CD4-positive, CD25-positive, alpha-beta regulatory T cell (primary cell): ENCODE data around the gene USP33. TPM values are rescaled to one million over a fixed set of nuclear protein-coding genes. Genes with fewer than 3 reads are reported as not detected.

Experiments
- ATAC-seq, 2 donors: fragments of 150-1000 bp; cut with Tn5 transposase; one replicate each; pipeline ENCODE4 v1.10.0; 2021; ENCODE audit warnings: low read depth in 2 of 2, moderate number of reproducible peaks in 2 of 2, moderate library complexity in 1 of 2
- DNase-seq, 3 donors: peaks; one replicate each; pipeline versions ENCODE4 v3.0.0 to v3.0.0-alpha.2; 2012 to 2022; ENCODE audit warnings: mixed read lengths in 1 of 3
- H3K27ac ChIP-seq: one replicate; pipeline ENCODE4 v1.7.0; 2013; ENCODE audit warnings: mild to moderate bottlenecking, low read length; ENCODE audit not compliant: insufficient read depth, poor library complexity, severe bottlenecking
- H3K27me3 ChIP-seq: one replicate; pipeline ENCODE4 v1.7.0; 2013; ENCODE audit warnings: low read length; ENCODE audit not compliant: control insufficient read depth, insufficient read depth
- H3K36me3 ChIP-seq: one replicate; pipeline ENCODE4 v1.7.0; 2013; ENCODE audit warnings: mild to moderate bottlenecking, low read length, moderate library complexity; ENCODE audit not compliant: control insufficient read depth, insufficient read depth
- H3K4me1 ChIP-seq: 2 replicates; pipeline ENCODE4 v1.7.0; 2013; ENCODE audit warnings: mild to moderate bottlenecking, low read length; ENCODE audit not compliant: insufficient read depth, control insufficient read depth, poor library complexity, severe bottlenecking
- H3K4me3 ChIP-seq: one replicate; pipeline ENCODE4 v1.7.0; 2013; ENCODE audit warnings: low read depth, mild to moderate bottlenecking, low read length, moderate library complexity
- H3K9me3 ChIP-seq, 2 experiments: 1 replicate in 1 of 2; 2 replicates in 1 of 2; pipeline ENCODE4 v1.7.0; 2013; ENCODE audit warnings: low read length in 2 of 2, mild to moderate bottlenecking in 1 of 2, moderate library complexity in 1 of 2; ENCODE audit not compliant: control insufficient read depth in 2 of 2
- H3K27ac Mint-ChIP-seq, 3 donors: one replicate each; pipeline ENCODE4 v1.8.0; 2020 to 2022; ENCODE audit warnings: mild to moderate bottlenecking in 3 of 3, mixed read lengths in 3 of 3, moderate library complexity in 2 of 3
- H3K27me3 Mint-ChIP-seq: one replicate; pipeline ENCODE4 v1.8.0; 2022; ENCODE audit warnings: mild to moderate bottlenecking, mixed read lengths
- H3K36me3 Mint-ChIP-seq: one replicate; pipeline ENCODE4 v1.8.0; 2020; ENCODE audit warnings: mixed read lengths
- H3K4me1 Mint-ChIP-seq, 4 donors: one replicate each; pipeline ENCODE4 v1.8.0; 2020 to 2022; ENCODE audit warnings: mixed read lengths in 4 of 4, mild to moderate bottlenecking in 1 of 4
- H3K4me3 Mint-ChIP-seq, 4 donors: one replicate each; pipeline ENCODE4 v1.8.0; 2020 to 2022; ENCODE audit warnings: mild to moderate bottlenecking in 4 of 4, mixed read lengths in 4 of 4, moderate library complexity in 3 of 4
- H3K9me3 Mint-ChIP-seq, 7 donors: one replicate each; pipeline ENCODE4 v1.8.0; 2020 to 2022; ENCODE audit warnings: mixed read lengths in 7 of 7, mild to moderate bottlenecking in 3 of 7, moderate library complexity in 2 of 7
- polyA plus RNA-seq, 4 donors: library from polyadenylated mRNA; unstranded; fragments of 300-500 nt; fragmentation: Illumina TruSeq; gene quantifications; one replicate each; pipeline ENCODE4 v1.2.3, GENCODE V29; 2021
- total RNA-seq: library from RNA; stranded (reverse); gene quantifications from one replicate; pipeline ENCODE4 v1.2.3, GENCODE V29; 2022

Gene USP33
- total and polyA plus RNA-seq, 5 donors from 2014 or later, result 34.0 to 58.7 (median 41.3) TPM

- peaks cover 26% of the 10 kb centered on the region for H3K36me3 Mint-ChIP-seq
- ATAC-seq (no peak), DNase-seq (no peak)
- peaks cover 0 to 2% (median 0%) of the 10 kb centered on the region in 7 donors for H3K9me3 Mint-ChIP-seq
- no peaks in the 10 kb centered on the region for H3K27me3 Mint-ChIP-seq
- H3K27ac Mint-ChIP-seq, result no peak overlapping the region
- no peaks in the 10 kb centered on the region for H3K9me3 ChIP-seq
- peaks cover 0 to 1% (median 0%) of the 10 kb centered on the region in 4 donors for H3K4me1 Mint-ChIP-seq
- H3K4me3 Mint-ChIP-seq, result no peak overlapping the region
- peaks cover 25% of the 10 kb centered on the region for H3K36me3 ChIP-seq
- no peak overlapping the region for H3K27ac ChIP-seq
- no peaks in the 10 kb centered on the region for H3K4me1 ChIP-seq
- no peak overlapping the region for H3K4me3 ChIP-seq
- H3K27me3 ChIP-seq, result no peaks in the 10 kb centered on the region
Measured at GRCh38 chr1:77697441-77697840, 62.2 kb downstream of the USP33 start.

GRCh38 chr1:77688939-77689338 is 70.7 kb downstream of the USP33 start:
- H3K9me3 ChIP-seq, result no peaks in the 10 kb centered on the region
- no peak overlapping the region for H3K27ac ChIP-seq
- no peak for DNase-seq
- Mint-ChIP-seq H3K4me1 (peaks cover 0 to 9% (median 6%) of the 10 kb centered on the region in 4 donors), H3K9me3 (no peaks in the 10 kb centered on the region), H3K4me3 (no peak overlapping the region), H3K27me3 (no peaks in the 10 kb centered on the region), H3K27ac (peak overlapping the region in 2 of 3 donors; percentile 33 to 45), H3K36me3 (peaks cover 13% of the 10 kb centered on the region)
- H3K4me3 ChIP-seq, result no peak overlapping the region
- no peak for ATAC-seq
- H3K4me1 ChIP-seq, result peaks cover 1% of the 10 kb centered on the region
- peaks cover 4% of the 10 kb centered on the region for H3K36me3 ChIP-seq
- H3K27me3 ChIP-seq, result no peaks in the 10 kb centered on the region

GRCh38 chr1:77687519-77687906 is 72.1 kb downstream of the USP33 start:
- Mint-ChIP-seq H3K4me1 (peaks cover 3 to 14% (median 11%) of the 10 kb centered on the region in 4 donors), H3K27me3 (no peaks in the 10 kb centered on the region), H3K4me3 (peak overlapping the region in 1 of 4 donors; percentile 48), H3K27ac (no peak overlapping the region), H3K36me3 (peaks cover 9% of the 10 kb centered on the region), H3K9me3 (peaks cover 0 to 2% (median 0%) of the 10 kb centered on the region in 7 donors)
- no peak overlapping the region for H3K27ac ChIP-seq
- H3K9me3 ChIP-seq, result no peaks in the 10 kb centered on the region
- H3K4me3 ChIP-seq, result no peak overlapping the region
- ATAC-seq, result no peak
- peaks cover 7% of the 10 kb centered on the region for H3K4me1 ChIP-seq
- no peaks in the 10 kb centered on the region for H3K27me3 ChIP-seq
- no peak for DNase-seq
- H3K36me3 ChIP-seq, result no peaks in the 10 kb centered on the region

- Histone ChIP-seq H3K36me3 (no peaks in the 10 kb centered on the region), H3K9me3 (no peaks in the 10 kb centered on the region), H3K27ac (no peak overlapping the region), H3K4me1 (peaks cover 13% of the 10 kb centered on the region), H3K27me3 (no peaks in the 10 kb centered on the region), H3K4me3 (no peak overlapping the region)
- DNase-seq (no peak), ATAC-seq (no peak)
- Mint-ChIP-seq H3K27ac (no peak overlapping the region), H3K27me3 (no peaks in the 10 kb centered on the region), H3K4me3 (peak overlapping the region in 1 of 4 donors; percentile 46), H3K36me3 (peaks cover 5% of the 10 kb centered on the region), H3K4me1 (peaks cover 5 to 18% (median 13%) of the 10 kb centered on the region in 4 donors), H3K9me3 (peaks cover 0 to 3% (median 0%) of the 10 kb centered on the region in 7 donors)
Measured at GRCh38 chr1:77686796-77687518, 72.7 kb downstream of the USP33 start.

GRCh38 chr1:77683160-77684148 is 76.2 kb downstream of the USP33 start:
- ATAC-seq, result peak; percentile 78 to 82
- no peaks in the 10 kb centered on the region for H3K27me3 Mint-ChIP-seq
- H3K27ac Mint-ChIP-seq, result peak overlapping the region; percentile 96 to 98 (median 97)

GRCh38 chr1:77682460-77683159 is 77.0 kb downstream of the USP33 start, which contains the start of gene ZZZ3:
Gene ZZZ3 (minus strand): TSS chr1:77682658. CDS start chr1:77633354, 49,304 bp downstream.
- Histone ChIP-seq H3K9me3 (no peaks in the 10 kb centered on the region), H3K4me1 (peaks cover 32% of the 10 kb centered on the region), H3K27ac (peak within 1 kb of the TSS; percentile 93), H3K4me3 (peak within 1 kb of the TSS; percentile 100), H3K27me3 (no peaks in the 10 kb centered on the region), H3K36me3 (no peaks in the 10 kb centered on the region)
- DNase-seq, result peak; percentile 92 to 97 (median 96)
- H3K9me3 Mint-ChIP-seq, result peaks cover 0 to 3% (median 0%) of the 10 kb centered on the region in 7 donors
- H3K36me3 Mint-ChIP-seq, result peaks cover 7% of the 10 kb centered on the region
- peak within 1 kb of the TSS; percentile 96 to 99 (median 98) for H3K27ac Mint-ChIP-seq
- peak within 1 kb of the TSS; percentile 90 to 96 (median 92) for H3K4me3 Mint-ChIP-seq
- peaks cover 28 to 53% (median 45%) of the 10 kb centered on the region in 4 donors for H3K4me1 Mint-ChIP-seq
- ATAC-seq, result peak; percentile 67 to 68
- no peaks in the 10 kb centered on the region for H3K27me3 Mint-ChIP-seq

More at GRCh38 chr1:77683160-77684148, 76.2 kb downstream of the USP33 start:
- DNase-seq, result peak; percentile 90 to 94 (median 92)
- Mint-ChIP-seq H3K4me3 (peak overlapping the region; percentile 90 to 96 (median 92)), H3K36me3 (peaks cover 5% of the 10 kb centered on the region), H3K4me1 (peaks cover 21 to 45% (median 37%) of the 10 kb centered on the region in 4 donors), H3K9me3 (peaks cover 0 to 3% (median 0%) of the 10 kb centered on the region in 7 donors)
- Histone ChIP-seq H3K4me1 (peaks cover 28% of the 10 kb centered on the region), H3K36me3 (no peaks in the 10 kb centered on the region), H3K9me3 (no peaks in the 10 kb centered on the region), H3K27ac (peak overlapping the region; percentile 93), H3K27me3 (no peaks in the 10 kb centered on the region), H3K4me3 (peak overlapping the region; percentile 79)

GRCh38 chr1:77680173-77680572 is 79.5 kb downstream of the USP33 start:
- Histone ChIP-seq H3K9me3 (no peaks in the 10 kb centered on the region), H3K36me3 (peaks cover 7% of the 10 kb centered on the region), H3K27ac (no peak overlapping the region), H3K27me3 (no peaks in the 10 kb centered on the region), H3K4me1 (peaks cover 38% of the 10 kb centered on the region), H3K4me3 (peak overlapping the region; percentile 38)
- no peak for ATAC-seq
- peak overlapping the region in 1 of 3 donors; percentile 71 for H3K27ac Mint-ChIP-seq
- H3K27me3 Mint-ChIP-seq, result no peaks in the 10 kb centered on the region
- H3K4me3 Mint-ChIP-seq, result peak overlapping the region in 3 of 4 donors; percentile 48 to 65 (median 62)
- peaks cover 12% of the 10 kb centered on the region for H3K36me3 Mint-ChIP-seq
- H3K4me1 Mint-ChIP-seq, result peaks cover 40 to 71% (median 51%) of the 10 kb centered on the region in 4 donors
- DNase-seq, result no peak
- H3K9me3 Mint-ChIP-seq, result peaks cover 0 to 3% (median 0%) of the 10 kb centered on the region in 7 donors
